ENCODE data around the gene SH3BP2.

The SH3BP2 gene

GRCh38 chr4:2834001-2834921 lies 41.4 kb downstream of the SH3BP2 start:
- H3K4me2 ChIP-seq (ENCODE audit: low read length), result peak overlapping the region; percentile 64
- H3K27ac ChIP-seq (ENCODE audit: low read depth, low read length), result no peak overlapping the region
- H3K27me3 ChIP-seq (ENCODE audit: control insufficient read depth, low read length), result peaks cover 25% of the 10 kb centered on the region
- H4K20me1 ChIP-seq (ENCODE audit: control insufficient read depth, insufficient read depth, low read depth, low read length), result peaks cover 16% of the 10 kb centered on the region
- peaks cover 65% of the 10 kb centered on the region for H3K4me1 ChIP-seq (ENCODE audit: control insufficient read depth, low read length)
- H3K4me3 ChIP-seq (ENCODE audit: low read length), result peak overlapping the region; percentile 15; the same call in 1 of the 2 replicates
- no peaks in the 10 kb centered on the region for H3K9me3 ChIP-seq (ENCODE audit: control insufficient read depth, insufficient read depth, low read length)
- TF ChIP-seq CTCF (IDR thresholded peaks at IDR 0.05; ENCODE audit: low read depth, low read length, poor library complexity, severe bottlenecking) (no peak), EZH2phosphoT487 (IDR thresholded peaks at IDR 0.05; ENCODE audit: borderline replicate concordance, low read length) (no peak)
- H3F3A ChIP-seq (ENCODE audit: control insufficient read depth, insufficient read depth), result peaks cover 9% of the 10 kb centered on the region; the same call in 1 of the 2 replicates
- H3K9me2 ChIP-seq (replicated peaks; ENCODE audit: control insufficient read depth, low read length), result no peaks in the 10 kb centered on the region
- H3K79me2 ChIP-seq (ENCODE audit: control insufficient read depth, low read length), result no peaks in the 10 kb centered on the region
- H3K36me3 ChIP-seq (ENCODE audit: control insufficient read depth, low read length), result no peaks in the 10 kb centered on the region

- no peak overlapping the region for H3K4me3 ChIP-seq (ENCODE audit: low read length)
- peak overlapping the region; percentile 64 for H3K4me2 ChIP-seq (ENCODE audit: low read length)
- H3K36me3 ChIP-seq (ENCODE audit: control insufficient read depth, low read length), result no peaks in the 10 kb centered on the region
- TF ChIP-seq EZH2phosphoT487 (IDR thresholded peaks at IDR 0.05; ENCODE audit: borderline replicate concordance, low read length) (no peak), CTCF (IDR thresholded peaks at IDR 0.05; ENCODE audit: low read depth, low read length, poor library complexity, severe bottlenecking) (no peak)
- H3K27ac ChIP-seq (ENCODE audit: low read depth, low read length), result no peak overlapping the region
- H3K4me1 ChIP-seq (ENCODE audit: control insufficient read depth, low read length), result peaks cover 65% of the 10 kb centered on the region
- H3K9me2 ChIP-seq (replicated peaks; ENCODE audit: control insufficient read depth, low read length), result no peaks in the 10 kb centered on the region
- H3K27me3 ChIP-seq (ENCODE audit: control insufficient read depth, low read length), result peaks cover 21% of the 10 kb centered on the region
- peaks cover 9% of the 10 kb centered on the region; the same call in 1 of the 2 replicates for H3F3A ChIP-seq (ENCODE audit: control insufficient read depth, insufficient read depth)
- H3K79me2 ChIP-seq (ENCODE audit: control insufficient read depth, low read length), result no peaks in the 10 kb centered on the region
- H3K9me3 ChIP-seq (ENCODE audit: control insufficient read depth, insufficient read depth, low read length), result no peaks in the 10 kb centered on the region
- peaks cover 16% of the 10 kb centered on the region for H4K20me1 ChIP-seq (ENCODE audit: control insufficient read depth, insufficient read depth, low read depth, low read length)
Observed at GRCh38 chr4:2835978-2836377, 43.1 kb downstream of the SH3BP2 start.

- Histone ChIP-seq H3K27ac (ENCODE audit: low read depth, low read length) (no peak overlapping the region), H3K4me3 (ENCODE audit: low read length) (no peak overlapping the region), H4K20me1 (ENCODE audit: control insufficient read depth, insufficient read depth, low read depth, low read length) (peaks cover 16% of the 10 kb centered on the region; the same call in 1 of the 2 replicates)
Observed at GRCh38 chr4:2836391-2836859, 43.5 kb downstream of the SH3BP2 start.

More at GRCh38 chr4:2836391-2836859, 43.5 kb downstream of the SH3BP2 start:
- Histone ChIP-seq H3K79me2 (ENCODE audit: control insufficient read depth, low read length) (no peaks in the 10 kb centered on the region), H3K36me3 (ENCODE audit: control insufficient read depth, low read length) (no peaks in the 10 kb centered on the region), H3K27me3 (ENCODE audit: control insufficient read depth, low read length) (peaks cover 17% of the 10 kb centered on the region), H3F3A (ENCODE audit: control insufficient read depth, insufficient read depth) (peaks cover 9% of the 10 kb centered on the region; the same call in 1 of the 2 replicates), H3K4me2 (ENCODE audit: low read length) (no peak overlapping the region), H3K9me3 (ENCODE audit: control insufficient read depth, insufficient read depth, low read length) (no peaks in the 10 kb centered on the region), H3K4me1 (ENCODE audit: control insufficient read depth, low read length) (peaks cover 65% of the 10 kb centered on the region), H3K9me2 (replicated peaks; ENCODE audit: control insufficient read depth, low read length) (no peaks in the 10 kb centered on the region)
- TF ChIP-seq EZH2phosphoT487 (IDR thresholded peaks at IDR 0.05; ENCODE audit: borderline replicate concordance, low read length) (no peak), CTCF (IDR thresholded peaks at IDR 0.05; ENCODE audit: low read depth, low read length, poor library complexity, severe bottlenecking) (no peak)

Measured in DOHH2 (cell line).